Activated CD8-positive, alpha-beta T cell treated with anti-CD3 and anti-CD28 coated beads, Interleukin-2, amount 10 ng/mL, durations not matched to agents 7 days and 5 days (primary cell): ENCODE results near the gene ASAP3. TPM values are rescaled to one million over a fixed set of nuclear protein-coding genes. Genes with fewer than 3 reads are reported as not detected.
"Not testable (repeated sequence)": the region's sequence is repeated elsewhere in the genome, so short reads cannot be mapped to it uniquely, and the experiment has no call there.

ENCODE experiments used
- ATAC-seq: fragments of 150-1000 bp; cut with Tn5 transposase; one replicate; pipeline ENCODE4 v1.10.0; 2021; ENCODE audit warnings: moderate library complexity
- CTCF ChIA-PET: fragments of 350-600 bp; sonication (Branson Sonifier 250); formaldehyde crosslinking; loops from one replicate; lab custom pipeline; 2021; ENCODE audit warnings: antibody characterized with exemption; lab: Charles Lee
- POLR2A ChIA-PET: fragments of 350-600 bp; sonication (Branson Sonifier 250); formaldehyde crosslinking; loops from one replicate; lab custom pipeline; 2021; ENCODE audit warnings: antibody characterized with exemption; lab: Charles Lee
- DNase-seq: peaks from one replicate; pipeline ENCODE4 v3.0.0-alpha.2; 2020
- H3K27ac Mint-ChIP-seq: one replicate; pipeline ENCODE4 v1.8.0; 2021; ENCODE audit warnings: mild to moderate bottlenecking, mixed read lengths
- H3K27me3 Mint-ChIP-seq: one replicate; pipeline ENCODE4 v1.8.0; 2021; ENCODE audit warnings: low read depth, mixed read lengths
- H3K36me3 Mint-ChIP-seq: one replicate; pipeline ENCODE4 v1.8.0; 2021; ENCODE audit warnings: low read depth, mixed read lengths
- H3K4me1 Mint-ChIP-seq: one replicate; pipeline ENCODE4 v1.8.0; 2021; ENCODE audit warnings: low read depth, mixed read lengths
- H3K4me3 Mint-ChIP-seq: one replicate; pipeline ENCODE4 v1.8.0; 2021; ENCODE audit warnings: mild to moderate bottlenecking, mixed read lengths
- H3K9me3 Mint-ChIP-seq: one replicate; pipeline ENCODE4 v1.8.0; 2022; ENCODE audit warnings: mixed read lengths; ENCODE audit not compliant: insufficient read depth
- total RNA-seq, 2 experiments: library from RNA; stranded (reverse); gene quantifications; one replicate each; pipeline ENCODE4 v1.2.3, GENCODE V29; 2021

Gene ASAP3
- total RNA-seq, 2 experiments from 2014 or later, result 0.24 to 0.83 TPM

- H3K36me3 Mint-ChIP-seq, result peaks cover 76% of the 10 kb centered on the region
- no peak overlapping the region for H3K4me3 Mint-ChIP-seq
- ATAC-seq (no peak), DNase-seq (no peak)
- H3K27ac Mint-ChIP-seq, result peak overlapping the region; percentile 30
- POLR2A ChIA-PET, result interaction anchor here (0.7 to 1.6 kb wide), 2 partner anchors 16 to 202 kb away, joined by 3 to 5 read pairs; no protein-coding TSS in a partner anchor
- CTCF ChIA-PET, result interaction anchor here (2.0 kb wide), 1 partner anchor 13 kb away, joined by 5 read pairs; no protein-coding TSS in a partner anchor
- H3K9me3 Mint-ChIP-seq, result no peaks in the 10 kb centered on the region
- peaks cover 2% of the 10 kb centered on the region for H3K4me1 Mint-ChIP-seq
- no peaks in the 10 kb centered on the region for H3K27me3 Mint-ChIP-seq
Observed at GRCh38 chr1:23509896-23510295, 25.9 kb upstream of the ASAP3 start.

- Mint-ChIP-seq H3K4me1 (no peaks in the 10 kb centered on the region), H3K27ac (peak overlapping the region; percentile 4), H3K36me3 (peaks cover 53% of the 10 kb centered on the region), H3K27me3 (peaks cover 2% of the 10 kb centered on the region), H3K9me3 (no peaks in the 10 kb centered on the region), H3K4me3 (no peak overlapping the region)
- POLR2A ChIA-PET, result interaction anchor here (0.8 to 2.4 kb wide), 3 partner anchors 11 to 24 kb away, joined by 4 to 10 read pairs (median 9); partner anchors contain the start of gene E2F2
- ATAC-seq, result no peak
- no peak for DNase-seq
- CTCF ChIA-PET, result interaction anchor here (1.8 to 4.4 kb wide), 2 partner anchors 10 to 131 kb away, joined by 6 to 44 read pairs; no protein-coding TSS in a partner anchor
Observed at GRCh38 chr1:23506376-23507107, 22.6 kb upstream of the ASAP3 start.

GRCh38 chr1:23505851-23506250 lies 21.9 kb upstream of the ASAP3 start:
- DNase-seq, result no peak
- Mint-ChIP-seq H3K36me3 (peaks cover 47% of the 10 kb centered on the region), H3K4me3 (no peak overlapping the region), H3K4me1 (no peaks in the 10 kb centered on the region), H3K27ac (no peak overlapping the region), H3K27me3 (peaks cover 2% of the 10 kb centered on the region), H3K9me3 (no peaks in the 10 kb centered on the region)
- POLR2A ChIA-PET, result no interaction called here
- CTCF ChIA-PET, result interaction anchor here (1.8 to 4.4 kb wide), 2 partner anchors 9 to 132 kb away, joined by 6 to 44 read pairs; no protein-coding TSS in a partner anchor
- ATAC-seq, result no peak

- H3K36me3 Mint-ChIP-seq, result peaks cover 31% of the 10 kb centered on the region
- POLR2A ChIA-PET, ATAC-seq, DNase-seq, H3K4me3 Mint-ChIP-seq, H3K27ac Mint-ChIP-seq, H3K27me3 Mint-ChIP-seq, H3K4me1 Mint-ChIP-seq, H3K9me3 Mint-ChIP-seq, CTCF ChIA-PET: not testable (repeated sequence)
Observed at GRCh38 chr1:23504156-23504555, 20.2 kb upstream of the ASAP3 start.

- H3K9me3 Mint-ChIP-seq, result no peaks in the 10 kb centered on the region
- DNase-seq, result no peak
- CTCF ChIA-PET, result interaction anchor here (0.7 to 8.5 kb wide), 3 partner anchors 25 to 135 kb away, joined by 3 to 227 read pairs (median 3); no protein-coding TSS in a partner anchor
- peaks cover 5% of the 10 kb centered on the region for H3K27me3 Mint-ChIP-seq
- H3K4me3 Mint-ChIP-seq, result no peak overlapping the region
- H3K36me3 Mint-ChIP-seq, result peaks cover 21% of the 10 kb centered on the region
- POLR2A ChIA-PET, result no interaction called here
- no peaks in the 10 kb centered on the region for H3K4me1 Mint-ChIP-seq
- no peak overlapping the region for H3K27ac Mint-ChIP-seq
- ATAC-seq, result no peak
Observed at GRCh38 chr1:23502951-23503350, 19.0 kb upstream of the ASAP3 start.

- ChIA-PET POLR2A (no interaction called here), CTCF (interaction anchor here (0.9 to 9.2 kb wide), 5 partner anchors 29 to 158 kb away, joined by 3 to 262 read pairs (median 86); partner anchors contain the start of gene E2F2)
- no peaks in the 10 kb centered on the region for H3K9me3 Mint-ChIP-seq
- ATAC-seq (no peak), DNase-seq (no peak)
- H3K4me1 Mint-ChIP-seq, result peaks cover 2% of the 10 kb centered on the region
- H3K4me3 Mint-ChIP-seq, result no peak overlapping the region
- peaks cover 5% of the 10 kb centered on the region for H3K27me3 Mint-ChIP-seq
- H3K36me3 Mint-ChIP-seq, result peaks cover 5% of the 10 kb centered on the region
- H3K27ac Mint-ChIP-seq, result no peak overlapping the region
Observed at GRCh38 chr1:23500466-23500865, 16.5 kb upstream of the ASAP3 start.

- no peak for ATAC-seq
- ChIA-PET POLR2A (interaction anchor here (0.6 to 1.8 kb wide), 6 partner anchors 13 to 194 kb away, joined by 3 to 15 read pairs (median 6); partner anchors contain the start of genes E2F2 and RPL11), CTCF (interaction anchor here (0.7 to 9.2 kb wide), 43 partner anchors 9 to 397 kb away, joined by 3 to 262 read pairs (median 5); partner anchors contain the start of genes ASAP3, E2F2, ELOA and ID3)
- Mint-ChIP-seq H3K27me3 (peaks cover 8% of the 10 kb centered on the region), H3K4me1 (peaks cover 2% of the 10 kb centered on the region), H3K36me3 (no peaks in the 10 kb centered on the region), H3K27ac (no peak overlapping the region), H3K9me3 (no peaks in the 10 kb centered on the region), H3K4me3 (no peak overlapping the region)
- DNase-seq, result no peak
Observed at GRCh38 chr1:23497777-23498439, 13.9 kb upstream of the ASAP3 start.

- Mint-ChIP-seq H3K4me1 (peaks cover 2% of the 10 kb centered on the region), H3K4me3 (no peak overlapping the region), H3K36me3 (no peaks in the 10 kb centered on the region), H3K9me3 (no peaks in the 10 kb centered on the region), H3K27ac (no peak overlapping the region), H3K27me3 (peaks cover 11% of the 10 kb centered on the region)
- CTCF ChIA-PET, result interaction anchor here (0.6 to 9.2 kb wide), 55 partner anchors 10 to 396 kb away, joined by 3 to 262 read pairs (median 5); partner anchors contain the start of genes ASAP3, E2F2, ELOA and PITHD1
- POLR2A ChIA-PET, result interaction anchor here (0.9 to 1.8 kb wide), 7 partner anchors 10 to 195 kb away, joined by 3 to 15 read pairs (median 4); partner anchors contain the start of genes E2F2 and RPL11
- ATAC-seq, result no peak
- no peak for DNase-seq
Observed at GRCh38 chr1:23496490-23497181, 12.7 kb upstream of the ASAP3 start.

- CTCF ChIA-PET, result interaction anchor here (1.2 to 9.2 kb wide), 10 partner anchors 10 to 170 kb away, joined by 3 to 262 read pairs (median 30); partner anchors contain the start of genes ASAP3, E2F2 and HNRNPR
- POLR2A ChIA-PET, H3K27ac Mint-ChIP-seq, DNase-seq, H3K36me3 Mint-ChIP-seq, ATAC-seq, H3K4me1 Mint-ChIP-seq, H3K9me3 Mint-ChIP-seq, H3K4me3 Mint-ChIP-seq: not testable (repeated sequence)
- peaks cover 17% of the 10 kb centered on the region for H3K27me3 Mint-ChIP-seq
Observed at GRCh38 chr1:23494836-23495235, 10.9 kb upstream of the ASAP3 start.

GRCh38 chr1:23492776-23493175 lies 8.8 kb upstream of the ASAP3 start:
- CTCF ChIA-PET, result interaction anchor here (1.5 kb wide), 1 partner anchor 47 kb away, joined by 11 read pairs; no protein-coding TSS in a partner anchor
- H3K27ac Mint-ChIP-seq, H3K9me3 Mint-ChIP-seq, H3K4me3 Mint-ChIP-seq, DNase-seq, H3K36me3 Mint-ChIP-seq, ATAC-seq, H3K4me1 Mint-ChIP-seq: not testable (repeated sequence)
- POLR2A ChIA-PET, result interaction anchor here (0.6 kb wide), 1 partner anchor 8 kb away, joined by 3 read pairs; no protein-coding TSS in a partner anchor
- peaks cover 22% of the 10 kb centered on the region for H3K27me3 Mint-ChIP-seq
